Mesendoderm (in vitro differentiated cells): ENCODE results near the gene PDGFRB.
A peak's percentile ranks its signal among the peaks of the same experiment; 100 is the strongest.

ENCODE experiments used
- DNase-seq: peaks from one replicate; pipeline ENCODE4 v3.0.0; 2013
- H2AK5ac ChIP-seq: 2 replicates; pipeline ENCODE4 v1.6.1; 2013; ENCODE audit warnings: low read length, inconsistent platforms
- H2BK120ac ChIP-seq: 2 replicates; pipeline ENCODE4 v1.6.1; 2013; ENCODE audit warnings: low read depth, mild to moderate bottlenecking, low read length, moderate library complexity, mixed read lengths
- H2BK15ac ChIP-seq: replicated peaks from 2 replicates; pipeline ENCODE4 v1.6.1; 2013; ENCODE audit warnings: low read depth, mild to moderate bottlenecking, moderate library complexity
- H2BK5ac ChIP-seq: 2 replicates; pipeline ENCODE4 v1.6.1; 2013; ENCODE audit warnings: low read length, inconsistent platforms
- H3K18ac ChIP-seq: 2 replicates; pipeline ENCODE4 v1.6.1; 2013; ENCODE audit warnings: mild to moderate bottlenecking, low read length, mixed read lengths
- H3K23ac ChIP-seq: one replicate; pipeline ENCODE4 v1.6.1; 2013; ENCODE audit warnings: low read length
- H3K27ac ChIP-seq: 2 replicates; pipeline ENCODE4 v1.5.1; 2013; ENCODE audit warnings: low read depth, mild to moderate bottlenecking, inconsistent platforms, low read length, moderate library complexity
- H3K27me3 ChIP-seq: 2 replicates; pipeline ENCODE4 v1.6.1; 2013; ENCODE audit warnings: low read length, control low read depth, mild to moderate bottlenecking, inconsistent platforms; ENCODE audit not compliant: insufficient read depth, poor library complexity
- H3K36me3 ChIP-seq: 2 replicates; pipeline ENCODE4 v1.6.1; 2013; ENCODE audit warnings: low read length, inconsistent platforms; ENCODE audit not compliant: control insufficient read depth, insufficient read depth
- H3K4ac ChIP-seq: one replicate; pipeline ENCODE4 v1.6.1; 2013; ENCODE audit warnings: low read depth, mild to moderate bottlenecking, low read length, moderate library complexity
- H3K4me1 ChIP-seq: 2 replicates; pipeline ENCODE4 v1.6.1; 2013; ENCODE audit warnings: low read depth, low read length, inconsistent platforms; ENCODE audit not compliant: control insufficient read depth
- H3K4me2 ChIP-seq: 2 replicates; pipeline ENCODE4 v1.6.1; 2013; ENCODE audit warnings: low read length
- H3K4me3 ChIP-seq: 2 replicates; pipeline ENCODE4 v1.5.1; 2013; ENCODE audit warnings: mild to moderate bottlenecking, low read length
- H3K56ac ChIP-seq: one replicate; pipeline ENCODE4 v1.6.1; 2013; ENCODE audit warnings: low read length
- H3K79me1 ChIP-seq: 2 replicates; pipeline ENCODE4 v1.6.1; 2013; ENCODE audit warnings: low read length, inconsistent platforms
- H3K79me2 ChIP-seq: 2 replicates; pipeline ENCODE4 v1.6.1; 2013; ENCODE audit warnings: mild to moderate bottlenecking, low read length; ENCODE audit not compliant: control insufficient read depth, insufficient read depth
- H3K9ac ChIP-seq: 2 replicates; pipeline ENCODE4 v1.6.1; 2013; ENCODE audit warnings: low read length, inconsistent platforms
- H4K5ac ChIP-seq: one replicate; pipeline ENCODE4 v1.6.1; 2013; ENCODE audit warnings: low read length
- H4K8ac ChIP-seq: one replicate; pipeline ENCODE4 v1.6.1; 2013; ENCODE audit warnings: low read depth, mild to moderate bottlenecking, control low read depth, low read length, moderate library complexity
- WGBS: extraction: QIAGEN DNeasy Blood & Tissue Kit; methylation state at CpG from one replicate; pipeline ENCODE4 v1.1.7; 2013; ENCODE audit warnings: low lambda C conversion rate, missing lambda C conversion rate; ENCODE audit not compliant: insufficient coverage; ENCODE audit errors: extremely low coverage; 5-methylcytosine and 5-hydroxymethylcytosine counted together

Gene PDGFRB

GRCh38 chr5:150189728-150190502 lies 34.3 kb upstream of the PDGFRB start, which contains the start of gene SLC6A7:
SLC6A7 (plus strand) TSS chr5:150190062; CDS start chr5:150190328, 266 bp downstream.
- Histone ChIP-seq H3K27me3 (peaks cover 16% of the 10 kb centered on the region), H3K9ac (peak within 1 kb of the TSS; percentile 17), H4K8ac (no peak within 1 kb of the TSS), H3K79me1 (no peaks in the 10 kb centered on the region), H3K4me1 (peaks cover 9% of the 10 kb centered on the region), H2BK15ac (no peak within 1 kb of the TSS), H3K23ac (no peak within 1 kb of the TSS), H2BK120ac (no peak within 1 kb of the TSS), H3K4me3 (no peak within 1 kb of the TSS), H2BK5ac (no peak within 1 kb of the TSS), H4K5ac (no peak within 1 kb of the TSS), H3K4me2 (peak within 1 kb of the TSS; percentile 46), H3K79me2 (no peaks in the 10 kb centered on the region), H3K36me3 (no peaks in the 10 kb centered on the region), H3K18ac (no peak within 1 kb of the TSS), H3K56ac (no peak within 1 kb of the TSS), H2AK5ac (no peak within 1 kb of the TSS), H3K27ac (no peak within 1 kb of the TSS), H3K4ac (no peak within 1 kb of the TSS)
- WGBS: no CpG with 5 or more reads among the region's 58 CpGs
- DNase-seq: no peak

- Histone ChIP-seq H3K27me3 (peaks cover 16% of the 10 kb centered on the region), H3K36me3 (no peaks in the 10 kb centered on the region)
- WGBS: no CpG with 5 or more reads among the region's 3 CpGs
Observed at GRCh38 chr5:150189326-150189725, 33.7 kb upstream of the PDGFRB start.

GRCh38 chr5:150188146-150188842 lies 32.6 kb upstream of the PDGFRB start:
- Histone ChIP-seq H3K4me3 (no peak overlapping the region), H3K79me2 (no peaks in the 10 kb centered on the region), H3K56ac (no peak overlapping the region), H2AK5ac (no peak overlapping the region), H3K4me2 (no peak overlapping the region), H3K27ac (no peak overlapping the region), H3K4me1 (peaks cover 9% of the 10 kb centered on the region), H3K79me1 (no peaks in the 10 kb centered on the region), H3K23ac (no peak overlapping the region), H4K5ac (no peak overlapping the region), H3K4ac (no peak overlapping the region), H2BK15ac (no peak overlapping the region), H2BK120ac (no peak overlapping the region), H3K18ac (no peak overlapping the region), H3K36me3 (no peaks in the 10 kb centered on the region), H2BK5ac (no peak overlapping the region), H4K8ac (no peak overlapping the region), H3K27me3 (peaks cover 16% of the 10 kb centered on the region), H3K9ac (no peak overlapping the region)
- no CpG with 5 or more reads among the region's 3 CpGs for whole genome bisulfite sequencing
- DNase-seq: no peak

More at GRCh38 chr5:150189326-150189725, 33.7 kb upstream of the PDGFRB start:
- no peak overlapping the region for H3K4ac ChIP-seq
- no peak overlapping the region for H4K8ac ChIP-seq
- H2BK5ac ChIP-seq: no peak overlapping the region
- no peak overlapping the region for H2AK5ac ChIP-seq
- no peak overlapping the region for H3K23ac ChIP-seq
- H3K56ac ChIP-seq: no peak overlapping the region
- no peak for DNase-seq
- H3K4me1 ChIP-seq: peaks cover 9% of the 10 kb centered on the region
- no peaks in the 10 kb centered on the region for H3K79me2 ChIP-seq
- no peaks in the 10 kb centered on the region for H3K79me1 ChIP-seq
- no peak overlapping the region for H3K4me2 ChIP-seq
- no peak overlapping the region for H2BK15ac ChIP-seq
- no peak overlapping the region for H4K5ac ChIP-seq
- H3K27ac ChIP-seq: no peak overlapping the region
- no peak overlapping the region for H3K18ac ChIP-seq
- H2BK120ac ChIP-seq: no peak overlapping the region
- no peak overlapping the region for H3K4me3 ChIP-seq
- no peak overlapping the region for H3K9ac ChIP-seq

- Histone ChIP-seq H2BK15ac (no peak overlapping the region), H2BK5ac (no peak overlapping the region), H3K18ac (no peak overlapping the region), H3K36me3 (no peaks in the 10 kb centered on the region), H3K27ac (no peak overlapping the region), H2AK5ac (no peak overlapping the region), H3K4me3 (no peak overlapping the region), H3K79me1 (no peaks in the 10 kb centered on the region), H2BK120ac (no peak overlapping the region), H4K5ac (no peak overlapping the region), H3K4me1 (peaks cover 9% of the 10 kb centered on the region), H3K79me2 (no peaks in the 10 kb centered on the region), H3K9ac (no peak overlapping the region), H3K56ac (no peak overlapping the region), H3K4me2 (no peak overlapping the region), H3K23ac (no peak overlapping the region), H3K27me3 (peaks cover 16% of the 10 kb centered on the region), H3K4ac (no peak overlapping the region), H4K8ac (no peak overlapping the region)
- no CpG with 5 or more reads among the region's 4 CpGs for WGBS
- no peak for DNase-seq
Observed at GRCh38 chr5:150186897-150187296, 31.3 kb upstream of the PDGFRB start.

- no peak overlapping the region for H3K18ac ChIP-seq
Observed at GRCh38 chr5:150186137-150186536, 30.5 kb upstream of the PDGFRB start.

More at GRCh38 chr5:150186137-150186536, 30.5 kb upstream of the PDGFRB start:
- Histone ChIP-seq H3K9ac (no peak overlapping the region), H2BK15ac (no peak overlapping the region), H2BK120ac (no peak overlapping the region), H3K36me3 (no peaks in the 10 kb centered on the region), H2AK5ac (no peak overlapping the region), H2BK5ac (no peak overlapping the region), H3K27me3 (peaks cover 16% of the 10 kb centered on the region), H3K4ac (no peak overlapping the region), H4K8ac (no peak overlapping the region), H3K4me1 (peaks cover 9% of the 10 kb centered on the region), H3K23ac (no peak overlapping the region), H3K4me3 (no peak overlapping the region), H3K79me2 (no peaks in the 10 kb centered on the region), H3K79me1 (no peaks in the 10 kb centered on the region), H4K5ac (no peak overlapping the region), H3K27ac (no peak overlapping the region), H3K56ac (no peak overlapping the region), H3K4me2 (no peak overlapping the region)
- peak; percentile 55 for DNase-seq
- WGBS: no CpG with 5 or more reads among the region's 8 CpGs
